HEK293 (cell line): ENCODE results near the gene NOSIP.

Experiments
- CTCF ChIA-PET: fragments of 350-600 bp; formaldehyde crosslinking; extraction: SDS; loops from one replicate; lab custom pipeline; 2021; ENCODE audit warnings: antibody characterized with exemption; lab: Yijun Ruan, JAX
- POLR2A ChIA-PET: fragments of 300-600 bp; formaldehyde crosslinking; extraction: SDS; loops from one replicate; lab custom pipeline; 2020; ENCODE audit warnings: antibody characterized with exemption, inconsistent platforms; lab: Yijun Ruan, JAX
- H3K27ac ChIP-seq: fragments of 200-500 bp; sonication (Bioruptor generic); 2 replicates; pipeline ENCODE4 v1.5.1; 2014; ENCODE audit warnings: low read depth, low read length, control low read depth, inconsistent platforms; ENCODE audit errors: extremely low read depth
- H3K36me3 ChIP-seq, 2 experiments: fragments of 200-500 bp in 1 of 2; sonication (Bioruptor generic) in 1 of 2; 1 replicate in 1 of 2; 2 replicates in 1 of 2; pipeline ENCODE4 v1.5.1; 2014 to 2017; ENCODE audit warnings: inconsistent platforms in 2 of 2, low read length in 2 of 2; ENCODE audit not compliant: control insufficient read depth in 2 of 2, insufficient read depth in 1 of 2
- H3K4me1 ChIP-seq: fragments of 200-500 bp; sonication (Bioruptor generic); 2 replicates; pipeline ENCODE4 v1.5.1; 2014; ENCODE audit warnings: mild to moderate bottlenecking, low read length, inconsistent platforms; ENCODE audit not compliant: control insufficient read depth, insufficient read depth
- H3K4me3 ChIP-seq: 2 replicates; pipeline ENCODE4 v1.5.1; 2011; ENCODE audit warnings: low read depth, mild to moderate bottlenecking, control low read depth, low read length, moderate library complexity
- H3K9me3 ChIP-seq: fragments of 200-500 bp; sonication (Bioruptor generic); 2 replicates; pipeline ENCODE4 v1.5.1; 2014; ENCODE audit warnings: low read depth, low read length, inconsistent platforms; ENCODE audit not compliant: control insufficient read depth, insufficient read depth
- ATF2 ChIP-seq: fragments of 450-650 bp; formaldehyde crosslinking; IDR thresholded peaks from 2 replicates; pipeline ENCODE4 v1.5.1; 2016; ENCODE audit warnings: missing biosample characterization, missing genetic modification characterization, low read depth
- BCL11A ChIP-seq: fragments of 450-650 bp; formaldehyde crosslinking; IDR thresholded peaks from 2 replicates; pipeline ENCODE4 v1.5.1; 2016; ENCODE audit warnings: low read depth, missing biosample characterization, missing genetic modification characterization
- ELK4 ChIP-seq: IDR thresholded peaks from 2 replicates; pipeline ENCODE4 v1.6.1; 2011; ENCODE audit warnings: mild to moderate bottlenecking, low read depth, low read length, borderline replicate concordance
- GLI2 ChIP-seq: fragments of 450-650 bp; formaldehyde crosslinking; IDR thresholded peaks from 2 replicates; pipeline ENCODE4; 2017; ENCODE audit warnings: missing biosample characterization, missing genetic modification characterization, low read depth, borderline replicate concordance
- HOXA7 ChIP-seq: sonication (generic); formaldehyde crosslinking; IDR thresholded peaks from 2 replicates; pipeline ENCODE4 v1.8.1; 2022; ENCODE audit warnings: missing genetic modification reagents, borderline replicate concordance
- KLF7 ChIP-seq: fragments of 450-650 bp; formaldehyde crosslinking; IDR thresholded peaks from 2 replicates; pipeline ENCODE4 v1.5.1; 2016; ENCODE audit warnings: missing biosample characterization, missing genetic modification characterization, borderline replicate concordance
- PATZ1 ChIP-seq: fragments of 450-650 bp; formaldehyde crosslinking; IDR thresholded peaks from 2 replicates; pipeline ENCODE4 v1.5.1; 2016; ENCODE audit warnings: missing biosample characterization, missing genetic modification characterization
- REST ChIP-seq: fragments of 450-650 bp; formaldehyde crosslinking; IDR thresholded peaks from 2 replicates; pipeline ENCODE4 v1.5.1; 2016; ENCODE audit warnings: missing biosample characterization, missing genetic modification characterization
- SCRT2 ChIP-seq: fragments of 450-650 bp; formaldehyde crosslinking; IDR thresholded peaks from 2 replicates; pipeline ENCODE4 v1.5.1; 2016; ENCODE audit warnings: missing biosample characterization, missing genetic modification characterization
- ZFP37 ChIP-seq: fragments of 450-650 bp; formaldehyde crosslinking; IDR thresholded peaks from 2 replicates; pipeline ENCODE4 v1.5.1; 2016; ENCODE audit warnings: missing biosample characterization, missing genetic modification characterization
- ZNF2 ChIP-seq: fragments of 450-650 bp; formaldehyde crosslinking; IDR thresholded peaks from 2 replicates; pipeline ENCODE4 v1.5.1; 2016; ENCODE audit warnings: missing biosample characterization, missing genetic modification characterization
- ZNF24 ChIP-seq: fragments of 450-650 bp; formaldehyde crosslinking; IDR thresholded peaks from 2 replicates; pipeline ENCODE4 v1.5.1; 2016; ENCODE audit warnings: missing biosample characterization, missing genetic modification characterization
- ZNF354C ChIP-seq: fragments of 450-650 bp; formaldehyde crosslinking; IDR thresholded peaks from 2 replicates; pipeline ENCODE4 v1.5.1; 2016; ENCODE audit warnings: missing biosample characterization, missing genetic modification characterization, low read depth, borderline replicate concordance
- ZNF362 ChIP-seq: fragments of 450-650 bp; formaldehyde crosslinking; IDR thresholded peaks from 2 replicates; pipeline ENCODE4 v1.5.1; 2016; ENCODE audit warnings: missing biosample characterization, missing genetic modification characterization
- ZNF433 ChIP-seq: fragments of 450-650 bp; formaldehyde crosslinking; IDR thresholded peaks from 2 replicates; pipeline ENCODE4 v1.5.1; 2016; ENCODE audit warnings: missing biosample characterization, missing genetic modification characterization, low read depth
- ZNF664 ChIP-seq: fragments of 450-650 bp; formaldehyde crosslinking; IDR thresholded peaks from 2 replicates; pipeline ENCODE4 v1.5.1; 2016; ENCODE audit warnings: missing biosample characterization, missing genetic modification characterization
- ZNF792 ChIP-seq: fragments of 450-650 bp; formaldehyde crosslinking; IDR thresholded peaks from 2 replicates; pipeline ENCODE4 v1.5.1; 2016; ENCODE audit warnings: missing biosample characterization, missing genetic modification characterization

NOSIP gene

GRCh38 chr19:49539192-49539952 lies 41.0 kb downstream of the NOSIP start:
- CTCF ChIA-PET, result interaction anchor here (0.6 to 2.8 kb wide), 3 partner anchors 7 to 66 kb away, joined by 4 to 11 read pairs (median 5); partner anchors contain the start of gene FLT3LG
- H3K4me1 ChIP-seq, result no peaks in the 10 kb centered on the region
- H3K27ac ChIP-seq, result no peak overlapping the region
- no peak overlapping the region for H3K4me3 ChIP-seq
- POLR2A ChIA-PET, result no interaction called here
- no peaks in the 10 kb centered on the region for H3K9me3 ChIP-seq
- H3K36me3 ChIP-seq, result peaks cover 16 to 17% of the 10 kb centered on the region in 2 experiments; a peak in 2 of 3 replicates
- TF ChIP-seq ZNF664 (peak; percentile 59; the same call in 1 of the 2 replicates), ELK4 (no peak), ZNF362 (tag by site-specific recombination) (peak; percentile 66; the same call in 1 of the 2 replicates), ZNF792 (tag by site-specific recombination) (peak; percentile 94)

GRCh38 chr19:49538643-49539042 lies 41.7 kb downstream of the NOSIP start:
- no peaks in the 10 kb centered on the region for H3K9me3 ChIP-seq
- no peaks in the 10 kb centered on the region for H3K4me1 ChIP-seq
- H3K4me3 ChIP-seq, result no peak overlapping the region
- H3K36me3 ChIP-seq, result peaks cover 16 to 17% of the 10 kb centered on the region in 2 experiments; a peak in 2 of 3 replicates
- CTCF ChIA-PET, result interaction anchor here (1.4 to 2.8 kb wide), 2 partner anchors 8 to 65 kb away, joined by 4 to 11 read pairs; partner anchors contain the start of gene FLT3LG
- TF ChIP-seq REST (tag by site-specific recombination) (peak; percentile 64), ZNF354C (no peak), SCRT2 (tag by site-specific recombination) (peak; percentile 74), ATF2 (tag by site-specific recombination) (no peak)
- POLR2A ChIA-PET, result interaction anchor here (1.0 kb wide), 1 partner anchor 10 kb away, joined by 4 read pairs; no protein-coding TSS in a partner anchor
- no peak overlapping the region for H3K27ac ChIP-seq

GRCh38 chr19:49536921-49537462 lies 43.4 kb downstream of the NOSIP start:
- CTCF ChIA-PET, result interaction anchor here (0.9 to 2.8 kb wide), 3 partner anchors 10 to 34 kb away, joined by 5 to 11 read pairs (median 5); no protein-coding TSS in a partner anchor
- TF ChIP-seq GLI2 (no peak), PATZ1 (no peak), ZNF433 (tag by site-specific recombination) (no peak), BCL11A (no peak), KLF7 (tag by site-specific recombination) (no peak), ZNF2 (tag by site-specific recombination) (no peak), HOXA7 (CRISPR knock-in tag) (no peak), ZNF24 (tag by site-specific recombination) (no peak), ZFP37 (no peak)

More at GRCh38 chr19:49536921-49537462, 43.4 kb downstream of the NOSIP start:
- no peaks in the 10 kb centered on the region for H3K4me1 ChIP-seq
- POLR2A ChIA-PET, result interaction anchor here (0.6 kb wide), 1 partner anchor 341 kb away, joined by 4 read pairs; no protein-coding TSS in a partner anchor
- no peaks in the 10 kb centered on the region for H3K9me3 ChIP-seq
- H3K36me3 ChIP-seq, result peaks cover 16 to 17% of the 10 kb centered on the region in 2 experiments; a peak in 2 of 3 replicates
- no peak overlapping the region for H3K4me3 ChIP-seq
- no peak overlapping the region for H3K27ac ChIP-seq
